Gastrocnemius medialis (tissue), 4 donors: Measurements from ENCODE around the gene ZMIZ2.

Experiments used
- CTCF ChIP-seq, 5 experiments: fragments of 450-650 bp in 3 of 5; fragments of 200-600 bp in 2 of 5; sonication (generic) in 2 of 5; IDR thresholded peaks in 4 of 5; conservative IDR thresholded peaks in 1 of 5; 1 replicate in 4 of 5; 2 replicates in 1 of 5; pipeline ENCODE4 v1.5.1; 2016 to 2019; ENCODE audit warnings: antibody characterized with exemption in 5 of 5, mild to moderate bottlenecking in 3 of 5, moderate library complexity in 3 of 5
- POLR2A ChIP-seq, 2 donors: fragments of 450-650 bp; IDR thresholded peaks; one replicate each; pipeline ENCODE4 v1.6.1; 2017; ENCODE audit warnings: antibody characterized with exemption in 2 of 2, mild to moderate bottlenecking in 2 of 2, moderate library complexity in 2 of 2

GRCh38 chr7:44793919-44794318 is 45.3 kb downstream of the ZMIZ2 start:
- TF ChIP-seq CTCF (IDR thresholded peaks at IDR 0.05 in 4 of 5, conservative IDR thresholded peaks at IDR 0.05 in 1 of 5) (no peak), POLR2A (IDR thresholded peaks at IDR 0.05) (no peak)
